Kidney capillary endothelial cell (primary cell): ENCODE measurements around the gene MAS1.
"Not testable (repeated sequence)": the region's sequence is repeated elsewhere in the genome, so short reads cannot be mapped to it uniquely, and the experiment has no call there.

Experiments used
- DNase-seq: peaks from one replicate; pipeline ENCODE4 v3.0.0-alpha.2; 2018; ENCODE audit warnings: low spot score

Gene MAS1

GRCh38 chr6:159890792-159891191 lies at the start of gene MAS1:
Gene MAS1 (plus strand): TSS chr6:159890988. CDS start chr6:159906956, 15,968 bp downstream.
- DNase-seq = no peak

- DNase-seq = peak; percentile 16
Measured at GRCh38 chr6:159842035-159842434, 48.8 kb upstream of the MAS1 start.

- no peak for DNase-seq
Measured at GRCh38 chr6:159844737-159845645, 45.8 kb upstream of the MAS1 start.

- not testable (repeated sequence) for DNase-seq
Measured at GRCh38 chr6:159848552-159848951, 42.2 kb upstream of the MAS1 start.

GRCh38 chr6:159849851-159850250 lies 40.9 kb upstream of the MAS1 start:
- not testable (repeated sequence) for DNase-seq

GRCh38 chr6:159852877-159853276 lies 37.9 kb upstream of the MAS1 start:
- peak; percentile 11 for DNase-seq

- no peak for DNase-seq
Measured at GRCh38 chr6:159853754-159854153, 37.0 kb upstream of the MAS1 start.

- no peak for DNase-seq
Measured at GRCh38 chr6:159854959-159855358, 35.8 kb upstream of the MAS1 start.

GRCh38 chr6:159858259-159858658 lies 32.5 kb upstream of the MAS1 start:
- no peak for DNase-seq

GRCh38 chr6:159860482-159860881 lies 30.3 kb upstream of the MAS1 start:
- DNase-seq = no peak

GRCh38 chr6:159862103-159862502 lies 28.7 kb upstream of the MAS1 start:
- no peak for DNase-seq

GRCh38 chr6:159863341-159863740 lies 27.4 kb upstream of the MAS1 start:
- peak; percentile 33 for DNase-seq

- no peak for DNase-seq
Measured at GRCh38 chr6:159865226-159865920, 25.4 kb upstream of the MAS1 start.

GRCh38 chr6:159866286-159867247 lies 24.2 kb upstream of the MAS1 start:
- DNase-seq = no peak

GRCh38 chr6:159871241-159871640 lies 19.5 kb upstream of the MAS1 start:
- no peak for DNase-seq

- DNase-seq = no peak
Measured at GRCh38 chr6:159871906-159872305, 18.9 kb upstream of the MAS1 start.

- DNase-seq = no peak
Measured at GRCh38 chr6:159874435-159874834, 16.4 kb upstream of the MAS1 start.

- DNase-seq = no peak
Measured at GRCh38 chr6:159875194-159875593, 15.6 kb upstream of the MAS1 start.

- no peak for DNase-seq
Measured at GRCh38 chr6:159876242-159876641, 14.5 kb upstream of the MAS1 start.

- no peak for DNase-seq
Measured at GRCh38 chr6:159877256-159877808, 13.5 kb upstream of the MAS1 start.

GRCh38 chr6:159878341-159878740 lies 12.4 kb upstream of the MAS1 start:
- no peak for DNase-seq

- DNase-seq = no peak
Measured at GRCh38 chr6:159879856-159880255, 10.9 kb upstream of the MAS1 start.
